HepG2 (cell line): ENCODE measurements around the gene SMYD5. TPM values are rescaled to one million over a fixed set of nuclear protein-coding genes. Genes with fewer than 3 reads are reported as not detected.

Experiments used
- ATAC-seq: fragments of 200-7000 bp; cut with Tn5 transposase; 3 replicates; pipeline ENCODE4 v1.9.1; 2020; ENCODE audit warnings: mild to moderate bottlenecking, moderate library complexity
- BruUV-seq: library from RNA; stranded (reverse); fragments of 400-500 nt; replicated peaks from 2 replicates; lab custom pipeline; 2021; lab: Mats Ljungman, UMichigan
- CTCF ChIA-PET: fragments of 300-600 bp; formaldehyde crosslinking; extraction: SDS; loops from one replicate; lab custom pipeline; 2021; ENCODE audit warnings: low total read pairs, inconsistent platforms, low intra/inter-chr PET ratio; lab: Yijun Ruan, JAX
- POLR2A ChIA-PET: fragments of 350-600 bp; sonication (Branson Sonifier 250); formaldehyde crosslinking; loops from one replicate; lab custom pipeline; 2020; ENCODE audit warnings: antibody characterized with exemption, inconsistent platforms; lab: Yijun Ruan, JAX
- DNase-seq: peaks from one replicate; pipeline ENCODE4 v3.0.0-alpha.2; 2015; ENCODE audit warnings: low spot score
- FAIRE-seq: peaks from 3 replicates; lab custom pipeline; 2011; peaks lifted over from hg19 to GRCh38; lab: Jason Lieb, UNC
- H2AFZ ChIP-seq: one replicate; pipeline ENCODE4 v1.6.1; 2011; ENCODE audit warnings: low read length, inconsistent platforms
- H3K27ac ChIP-seq: fragments of 300-600 bp; 3 replicates; pipeline ENCODE4 v1.8.0; 2011; ENCODE audit warnings: mixed run types, mild to moderate bottlenecking, mixed read lengths, low read length, inconsistent platforms; ENCODE audit not compliant: insufficient read depth; ENCODE audit errors: extremely low read length
- H3K27me3 ChIP-seq, 2 experiments: fragments of 200-600 bp in 1 of 2; 2 replicates in 1 of 2; 3 replicates in 1 of 2; pipeline versions ENCODE4 v1.6.0 to v1.8.0; 2011; ENCODE audit warnings: low read length in 2 of 2, mild to moderate bottlenecking in 2 of 2, moderate library complexity in 2 of 2, inconsistent platforms in 1 of 2; ENCODE audit not compliant: insufficient read depth in 2 of 2, control insufficient read depth in 1 of 2
- H3K36me3 ChIP-seq, 2 experiments: fragments of 200-600 bp in 1 of 2; replicated peaks in 1 of 2; 2 replicates in 1 of 2; 3 replicates in 1 of 2; pipeline versions ENCODE4 v1.5.1 to v1.8.0; 2011; ENCODE audit warnings: low read length in 2 of 2, inconsistent platforms in 1 of 2; ENCODE audit not compliant: insufficient read depth in 2 of 2, control insufficient read depth in 1 of 2
- H3K4me1 ChIP-seq: 2 replicates; pipeline ENCODE4 v1.5.1; 2012; ENCODE audit warnings: low read length, inconsistent platforms; ENCODE audit not compliant: insufficient read depth
- H3K4me2 ChIP-seq: 2 replicates; pipeline ENCODE4 v1.6.0; 2011; ENCODE audit warnings: low read depth, low read length, inconsistent platforms
- H3K4me3 ChIP-seq, 3 experiments: fragments of 200-600 bp in 1 of 3; sonication (generic), shearing (Covaris generic) in 1 of 3; replicated peaks in 1 of 3; 2 replicates each; pipeline ENCODE4 v1.5.1; 2011 to 2016; ENCODE audit warnings: low read length in 3 of 3, inconsistent platforms in 2 of 3, low read depth in 2 of 3, mild to moderate bottlenecking in 2 of 3, control low read depth in 1 of 3, mixed read lengths in 1 of 3; ENCODE audit not compliant: insufficient read depth in 1 of 3
- H3K79me2 ChIP-seq: one replicate; pipeline ENCODE4 v1.6.1; 2011; ENCODE audit warnings: low read length, inconsistent platforms; ENCODE audit not compliant: insufficient read depth
- H3K9ac ChIP-seq: 2 replicates; pipeline ENCODE4 v1.6.0; 2011; ENCODE audit warnings: mild to moderate bottlenecking, low read depth, low read length, inconsistent platforms; ENCODE audit not compliant: insufficient read depth
- H3K9me3 ChIP-seq: 2 replicates; pipeline ENCODE4 v1.5.1; 2012; ENCODE audit warnings: mild to moderate bottlenecking, low read length
- H4K20me1 ChIP-seq: 2 replicates; pipeline ENCODE4 v1.6.0; 2011; ENCODE audit warnings: inconsistent platforms, mild to moderate bottlenecking, low read length, moderate library complexity; ENCODE audit not compliant: insufficient read depth
- IRF2 ChIP-seq: IDR thresholded peaks from 2 replicates; pipeline ENCODE4 v1.6.1; 2018; ENCODE audit warnings: missing genetic modification reagents, missing compliant biosample characterization
- KDM2A ChIP-seq: sonication (generic); formaldehyde crosslinking; IDR thresholded peaks from 2 replicates; pipeline ENCODE4 v1.4.0; 2020; ENCODE audit warnings: low read depth, missing genetic modification reagents, borderline replicate concordance
- PHF5A ChIP-seq: IDR thresholded peaks from one replicate; pipeline ENCODE4 v1.6.1; 2018; ENCODE audit warnings: low read depth, missing genetic modification reagents; ENCODE audit not compliant: unreplicated experiment
- SOX13 ChIP-seq, 3 experiments: fragments of 450-650 bp in 1 of 3; sonication (generic) in 1 of 3; formaldehyde crosslinking in 1 of 3; IDR thresholded peaks in 2 of 3; conservative IDR thresholded peaks in 1 of 3; 2 replicates each; pipeline versions ENCODE4 v1.5.0 to v1.6.1; 2016 to 2020; ENCODE audit warnings: antibody characterized with exemption in 1 of 3, mild to moderate bottlenecking in 1 of 3, missing compliant biosample characterization in 1 of 3, missing genetic modification reagents in 1 of 3, moderate library complexity in 1 of 3
- ZBTB42 ChIP-seq: sonication (generic); formaldehyde crosslinking; IDR thresholded peaks from 2 replicates; pipeline ENCODE4 v1.5.0; 2020; ENCODE audit warnings: mild to moderate bottlenecking, missing genetic modification reagents
- ZNF329 ChIP-seq: sonication (generic); formaldehyde crosslinking; IDR thresholded peaks from 2 replicates; pipeline ENCODE4 v1.9.0; 2021; ENCODE audit warnings: low read depth, mild to moderate bottlenecking, missing genetic modification reagents
- ZNF720 ChIP-seq: sonication (generic); formaldehyde crosslinking; IDR thresholded peaks from 2 replicates; pipeline ENCODE4 v1.4.0; 2020; ENCODE audit warnings: missing genetic modification reagents
- in situ Hi-C: cut with HindIII; loops from 2 replicates; pipeline ENCODE4 v1.10.0; 2017; ENCODE audit warnings: low pct_unique_long_range_greater_than_20kb; ENCODE audit not compliant: extremely low pct_ligation_motif_present
- intact Hi-C: fragments of 100-400 bp; cut with micrococcal nuclease; formaldehyde crosslinking; loops from one replicate; pipeline ENCODE4 v1.10.0; 2022; ENCODE audit not compliant: unreplicated experiment
- polyA plus RNA-seq, 8 experiments: library from polyadenylated mRNA; depleted of rRNA in 3 of 8; stranded (reverse) in 7 of 8; unstranded in 1 of 8; fragments of >200 nt; fragmentation: Illumina TruSeq in 4 of 8; extraction: Trizol in 4 of 8; gene quantifications; 2 replicates each; pipeline versions ENCODE4 v1.2.1 to v1.2.3, GENCODE V29; 2011 to 2016; ENCODE audit warnings: low read depth in 4 of 8, missing spikeins in 1 of 8, mixed read lengths in 1 of 8; ENCODE audit not compliant: insufficient read depth in 1 of 8
- total RNA-seq, 5 experiments: library from RNA; depleted of rRNA; stranded (reverse); fragments of >200 nt; fragmentation: Illumina TruSeq; extraction: Trizol; gene quantifications; 2 replicates each; pipeline ENCODE4 v1.2.3, GENCODE V29; 2016; ENCODE audit warnings: low read depth in 1 of 5
- TF ChIP-seq, protein P1 (sequence below): IDR thresholded peaks from 2 replicates; pipeline ENCODE4 v1.6.1; 2016
- TF ChIP-seq, protein P2 (sequence below): sonication (generic); formaldehyde crosslinking; IDR thresholded peaks from 2 replicates; pipeline ENCODE4 v1.5.1; 2020; ENCODE audit warnings: missing genetic modification reagents, mild to moderate bottlenecking, borderline replicate concordance
- TF ChIP-seq, protein P3 (sequence below): sonication (generic); formaldehyde crosslinking; IDR thresholded peaks from 2 replicates; pipeline ENCODE4 v1.5.1; 2020; ENCODE audit warnings: missing genetic modification reagents, mild to moderate bottlenecking, borderline replicate concordance

SMYD5 gene
- total and polyA plus RNA-seq, 2 of the 13 experiments (the other 11 are each of a cell fraction or from before 2014, with no cell fraction given) = 55.8 to 70.4 TPM

DNA sequence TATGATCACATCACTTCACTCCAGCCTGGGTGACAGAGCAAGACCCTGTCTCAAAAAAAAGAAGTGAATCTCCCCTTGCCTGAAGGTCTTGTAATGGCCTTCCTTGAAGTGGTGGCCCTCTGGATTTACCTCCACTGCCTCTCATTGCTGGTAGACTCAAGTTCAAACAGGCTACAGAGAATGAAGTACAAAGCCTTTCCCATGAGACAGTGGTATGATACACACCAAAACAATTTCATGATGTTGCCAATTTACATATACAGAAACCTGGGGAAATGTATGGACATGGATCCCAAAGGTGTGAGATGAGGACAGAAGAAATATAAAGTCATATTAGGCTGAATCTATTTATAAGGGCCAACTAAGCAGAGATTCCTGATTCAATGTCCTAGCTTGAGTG, 16.5 kb upstream of the SMYD5 start:
- ChIA-PET POLR2A (interaction anchor here (6.8 kb wide), 1 partner anchor 14 kb away, joined by 93 read pairs; the partner anchor contains the start of gene SMYD5), CTCF (no interaction called here)
- H3K27me3 ChIP-seq = 0 out of 5 replicates have a peak, but pooled peaks cover 0 to 5% of the 10 kb centered on the region in 2 experiments
- intact Hi-C loops = no loop called here
- H2AFZ ChIP-seq = no peak overlapping the region
- H3K79me2 ChIP-seq = no peaks in the 10 kb centered on the region
- DNase-seq (no peak), ATAC-seq (no peak), FAIRE-seq (no peak)
- no peak overlapping the region for H3K27ac ChIP-seq
- no peak overlapping the region for H3K9ac ChIP-seq
- TF ChIP-seq PHF5A (CRISPR knock-in tag) (no peak), IRF2 (CRISPR knock-in tag) (no peak), KDM2A (CRISPR knock-in tag) (no peak), ZNF720 (no peak), ZBTB42 (CRISPR knock-in tag) (no peak), SOX13 (IDR thresholded peaks at IDR 0.05) (no peak), SOX13 (CRISPR knock-in tag; conservative IDR thresholded peaks at IDR 0.05 in 1 of 2, IDR thresholded peaks at IDR 0.05 in 1 of 2) (no peak), ZNF329 (no peak)
- TF ChIP-seq, protein P1, sequence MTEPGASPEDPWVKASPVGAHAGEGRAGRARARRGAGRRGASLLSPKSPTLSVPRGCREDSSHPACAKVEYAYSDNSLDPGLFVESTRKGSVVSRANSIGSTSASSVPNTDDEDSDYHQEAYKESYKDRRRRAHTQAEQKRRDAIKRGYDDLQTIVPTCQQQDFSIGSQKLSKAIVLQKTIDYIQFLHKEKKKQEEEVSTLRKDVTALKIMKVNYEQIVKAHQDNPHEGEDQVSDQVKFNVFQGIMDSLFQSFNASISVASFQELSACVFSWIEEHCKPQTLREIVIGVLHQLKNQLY = no peak
- TF ChIP-seq, protein P2, sequence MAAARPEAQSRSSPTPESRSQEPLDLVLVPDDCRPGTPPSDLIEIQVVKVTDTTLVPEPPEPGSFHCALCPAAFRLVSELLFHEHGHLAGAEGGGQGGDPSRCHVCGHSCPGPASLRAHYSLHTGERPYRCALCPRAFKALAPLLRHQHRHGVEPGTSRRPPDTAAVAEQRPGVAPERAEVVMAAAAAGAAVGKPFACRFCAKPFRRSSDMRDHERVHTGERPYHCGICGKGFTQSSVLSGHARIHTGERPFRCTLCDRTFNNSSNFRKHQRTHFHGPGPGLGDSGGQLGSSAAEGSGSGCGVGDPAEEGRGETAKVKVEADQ = no peak
- TF ChIP-seq, protein P3, sequence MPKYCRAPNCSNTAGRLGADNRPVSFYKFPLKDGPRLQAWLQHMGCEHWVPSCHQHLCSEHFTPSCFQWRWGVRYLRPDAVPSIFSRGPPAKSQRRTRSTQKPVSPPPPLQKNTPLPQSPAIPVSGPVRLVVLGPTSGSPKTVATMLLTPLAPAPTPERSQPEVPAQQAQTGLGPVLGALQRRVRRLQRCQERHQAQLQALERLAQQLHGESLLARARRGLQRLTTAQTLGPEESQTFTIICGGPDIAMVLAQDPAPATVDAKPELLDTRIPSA (CRISPR knock-in tag) = no peak
- H3K9me3 ChIP-seq = no peaks in the 10 kb centered on the region
- H3K4me3 ChIP-seq = no peak overlapping the region
- no peaks in the 10 kb centered on the region for H4K20me1 ChIP-seq
- peaks cover 42% of the 10 kb centered on the region for H3K4me1 ChIP-seq
- no peaks in the 10 kb centered on the region for H3K36me3 ChIP-seq
- in situ Hi-C loops = no loop called here
- no TSS peak for BruUV-seq
- H3K4me2 ChIP-seq = no peak overlapping the region
